CD4-positive, alpha-beta T cell treated with Interleukin-4 for 4 hours (primary cell): ENCODE data around the gene MAGI2.

Experiments
- DNase-seq: peaks from one replicate; pipeline ENCODE4 v3.0.0-alpha.2; 2020

Gene MAGI2

GRCh38 chr7:78688376-78688775, 765.1 kb downstream of the MAGI2 start:
- no peak for DNase-seq

DNA sequence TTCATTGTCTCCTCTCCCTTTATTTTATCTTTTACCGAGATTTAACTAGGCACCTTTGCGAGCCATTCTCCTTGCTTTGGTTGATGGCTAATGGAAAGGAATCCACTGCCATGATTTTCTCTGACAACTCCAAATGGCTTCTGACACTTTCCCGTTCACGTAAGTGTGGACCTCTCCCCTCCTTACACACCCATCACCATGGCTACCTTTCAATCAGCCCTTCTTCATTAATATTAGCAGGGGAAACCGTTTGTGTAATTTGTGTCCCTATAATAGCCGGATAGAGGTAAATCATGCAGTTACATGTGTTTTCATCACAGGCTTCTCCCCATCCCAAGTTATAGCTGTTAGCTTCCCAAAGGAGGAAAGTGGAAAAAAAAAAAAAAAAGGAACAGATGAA, 767.3 kb downstream of the MAGI2 start:
- no peak for DNase-seq

DNA sequence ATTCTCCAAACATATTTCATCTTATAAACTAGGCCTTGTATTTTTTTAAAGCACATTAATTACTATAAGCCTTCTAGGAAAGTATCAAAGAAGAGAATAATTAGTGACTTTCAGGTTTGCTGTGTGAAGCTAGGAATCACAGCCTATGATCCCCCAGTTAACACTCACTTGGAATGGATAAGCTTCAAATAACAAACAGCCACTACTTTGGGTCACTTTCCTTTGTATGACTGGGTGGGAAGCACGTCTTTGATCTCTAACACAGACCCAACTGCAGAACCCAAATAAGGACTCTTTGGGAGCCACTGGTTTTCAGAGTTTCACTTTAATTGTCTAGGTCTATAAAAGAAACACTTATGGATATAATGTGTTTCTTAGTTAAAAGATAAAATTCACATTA, 769.3 kb downstream of the MAGI2 start:
- DNase-seq: no peak

DNA sequence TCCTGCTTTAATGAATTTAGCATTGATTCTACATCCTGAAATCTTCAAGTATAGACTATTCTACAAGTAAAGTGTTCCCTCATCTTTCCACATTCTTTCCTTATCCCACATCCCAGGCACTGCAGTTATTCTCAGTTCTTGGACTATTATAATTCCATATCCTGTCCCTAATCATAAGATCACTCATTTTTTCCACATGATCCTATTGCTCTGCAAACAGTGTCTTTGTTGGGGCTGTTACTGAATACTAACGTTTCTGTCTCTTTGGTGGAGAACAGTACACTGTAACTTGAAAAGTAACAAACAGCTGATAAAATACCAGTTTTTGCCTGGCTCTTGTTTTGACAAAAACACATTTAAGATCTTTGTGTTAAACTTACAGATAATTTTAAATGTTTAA, 769.9 kb downstream of the MAGI2 start:
- DNase-seq: no peak

- no peak for DNase-seq
These were observed 774.2 kb downstream of the MAGI2 start for GRCh38 chr7:78679112-78679876.

DNA sequence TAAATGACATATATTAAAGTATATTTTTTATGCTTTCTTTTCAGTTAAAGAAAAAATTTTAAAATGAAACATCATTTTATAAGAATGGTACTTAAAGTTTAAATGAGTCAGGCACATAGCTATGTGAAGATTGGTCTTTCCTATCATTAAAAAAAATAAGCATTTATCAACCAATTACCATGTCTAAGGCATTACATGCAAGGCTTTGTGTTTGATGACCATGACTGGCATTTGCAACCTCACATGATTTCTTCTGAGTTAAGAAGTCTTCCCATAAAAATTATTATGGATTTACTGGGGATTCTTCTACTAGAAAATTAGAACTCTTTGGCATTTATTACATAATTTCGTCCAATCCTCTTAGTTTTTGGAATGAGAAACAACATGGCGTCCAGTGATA, 776.1 kb downstream of the MAGI2 start:
- no peak for DNase-seq

GRCh38 chr7:78675511-78675910, 778.0 kb downstream of the MAGI2 start:
- DNase-seq: no peak

DNA sequence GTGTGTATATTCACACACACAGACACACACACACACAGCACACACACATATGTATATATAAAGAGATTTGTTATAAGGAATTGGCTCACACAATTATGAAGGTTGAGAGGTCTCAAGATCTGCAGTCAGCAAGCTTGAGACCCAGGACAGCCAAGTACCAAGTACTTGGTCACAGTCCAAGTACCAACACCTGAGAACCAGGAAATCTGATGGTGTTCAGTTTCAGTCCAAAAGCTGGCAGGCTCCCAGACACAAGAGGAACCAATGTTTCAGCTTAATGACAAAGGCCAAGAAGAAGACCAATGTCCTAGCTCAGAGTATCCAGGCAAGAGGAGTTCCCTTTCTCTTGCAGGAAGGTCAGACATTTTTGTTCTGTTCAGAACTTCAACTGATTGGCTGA, 780.2 kb downstream of the MAGI2 start:
- DNase-seq: no peak

- no peak for DNase-seq
These were observed 790.5 kb downstream of the MAGI2 start for GRCh38 chr7:78662939-78663338.

DNA sequence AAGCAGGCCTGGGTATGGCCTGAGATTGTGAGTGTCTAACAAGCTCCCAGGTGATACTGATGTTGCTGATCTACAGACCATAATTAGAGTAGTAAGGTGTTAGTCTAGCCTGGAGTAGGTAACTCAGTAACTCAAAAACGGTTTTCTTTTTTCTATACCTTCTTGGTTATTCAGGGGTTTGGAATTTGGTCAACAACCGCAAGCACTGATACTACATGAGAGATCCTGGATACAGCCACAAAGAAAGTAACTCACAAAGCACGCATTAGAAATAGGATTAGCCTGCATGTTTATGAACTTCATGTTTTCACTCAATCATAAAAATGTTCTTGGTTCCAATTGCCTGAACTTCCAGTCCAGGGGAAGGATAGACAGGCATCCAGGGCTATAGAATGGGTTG, 803.5 kb downstream of the MAGI2 start:
- no peak for DNase-seq

DNA sequence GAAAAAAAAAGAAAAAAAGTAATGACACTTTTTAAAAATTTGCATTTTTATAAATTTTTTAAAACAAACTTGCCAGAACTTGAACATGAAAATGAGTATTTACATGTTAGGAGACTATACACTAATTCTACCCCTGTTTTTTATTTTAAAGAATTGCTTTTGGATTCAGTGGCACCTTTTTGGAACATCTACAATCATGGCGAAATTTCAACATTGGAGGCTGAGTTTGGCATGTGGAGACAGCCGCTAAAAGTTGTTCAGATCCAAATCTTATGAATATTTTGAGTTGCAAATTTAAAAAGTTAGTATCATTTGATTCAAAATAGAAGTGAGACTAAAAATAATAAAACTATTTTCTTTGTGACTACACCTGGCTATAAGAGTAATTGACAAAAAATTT, 804.2 kb downstream of the MAGI2 start:
- no peak for DNase-seq

DNA sequence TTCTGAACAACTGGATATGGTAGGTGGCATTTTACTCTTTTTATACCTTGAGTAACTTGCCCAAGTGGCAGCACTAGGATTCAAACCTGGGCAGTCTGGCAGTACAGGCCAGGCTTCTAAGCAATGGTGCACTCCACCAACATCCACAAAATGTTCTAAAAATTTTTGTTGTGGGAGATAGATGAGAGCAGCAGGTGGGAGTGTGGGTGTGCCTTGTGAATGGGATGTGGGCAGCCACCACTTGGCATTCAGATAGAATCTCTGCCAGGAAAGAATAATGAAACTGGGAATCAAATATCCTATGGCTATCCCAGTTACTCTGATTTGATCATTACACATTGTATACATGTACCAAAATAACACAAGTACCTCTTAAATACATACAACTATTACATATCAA, 810.7 kb downstream of the MAGI2 start:
- DNase-seq: no peak

GRCh38 chr7:78638364-78638763, 815.1 kb downstream of the MAGI2 start:
- no peak for DNase-seq

GRCh38 chr7:78636727-78637126, 816.7 kb downstream of the MAGI2 start:
- DNase-seq: no peak

DNA sequence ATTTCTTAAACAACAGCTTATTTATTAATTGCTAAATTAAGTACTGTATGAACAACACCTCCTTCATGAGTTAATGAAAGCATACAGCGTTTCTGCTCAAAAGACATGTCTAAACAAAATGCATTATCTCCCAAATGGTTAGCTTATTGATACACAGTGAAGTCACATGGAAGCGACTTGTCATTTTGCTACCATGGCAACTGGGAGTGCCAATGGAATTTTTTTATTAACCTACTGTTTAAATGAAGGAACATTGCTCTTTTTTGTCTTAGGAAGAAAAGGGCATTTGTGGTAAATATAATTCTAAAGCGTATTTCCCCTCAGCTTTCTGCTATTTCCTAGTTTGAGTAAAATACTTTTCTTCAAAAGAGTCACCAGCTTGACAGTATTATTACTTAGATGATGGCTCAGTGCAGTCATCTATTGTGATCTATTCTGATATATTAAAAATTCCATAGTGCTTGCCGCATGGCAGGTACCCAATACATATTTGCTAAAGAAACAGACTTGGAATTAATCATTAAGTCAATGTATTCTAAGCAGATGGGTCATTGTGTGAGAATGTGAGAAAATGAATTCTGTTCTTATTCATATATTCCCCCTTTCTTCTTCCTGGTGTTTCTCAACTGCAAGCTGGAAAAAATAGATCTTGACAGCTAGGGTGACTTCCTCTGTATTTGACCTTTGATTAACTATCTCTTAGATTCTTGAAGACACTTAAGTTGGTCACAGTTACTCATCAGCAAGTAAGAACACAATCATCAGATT, 818.3 kb downstream of the MAGI2 start:
- no peak for DNase-seq

GRCh38 chr7:78634093-78634492, 819.4 kb downstream of the MAGI2 start:
- DNase-seq: no peak

DNA sequence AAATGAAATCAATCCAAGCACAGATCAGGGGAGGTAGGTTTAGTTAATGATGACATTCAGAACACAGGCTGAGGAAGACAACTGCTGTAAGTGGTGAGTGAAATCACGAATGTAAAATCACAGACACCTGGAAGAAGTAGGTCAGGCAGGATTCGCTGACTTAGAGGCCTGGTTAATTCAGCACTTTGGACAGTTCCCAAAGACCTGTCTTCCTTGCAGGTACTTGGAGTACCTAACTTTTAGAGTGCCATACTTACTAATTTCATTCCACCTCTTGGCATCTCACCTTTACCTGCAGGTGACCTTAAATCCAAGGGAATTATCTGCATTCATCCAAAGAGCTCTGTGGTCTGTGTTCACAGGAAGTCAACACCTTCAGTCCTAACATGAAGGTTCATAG, 832.5 kb downstream of the MAGI2 start:
- DNase-seq: no peak

- DNase-seq: no peak
These were observed 836.9 kb downstream of the MAGI2 start for GRCh38 chr7:78616539-78616938.

GRCh38 chr7:78609281-78609680, 844.2 kb downstream of the MAGI2 start:
- DNase-seq: no peak

- no peak for DNase-seq
These were observed 846.4 kb downstream of the MAGI2 start for GRCh38 chr7:78607099-78607498.

GRCh38 chr7:78605119-78605518, 848.3 kb downstream of the MAGI2 start:
- DNase-seq: no peak

DNA sequence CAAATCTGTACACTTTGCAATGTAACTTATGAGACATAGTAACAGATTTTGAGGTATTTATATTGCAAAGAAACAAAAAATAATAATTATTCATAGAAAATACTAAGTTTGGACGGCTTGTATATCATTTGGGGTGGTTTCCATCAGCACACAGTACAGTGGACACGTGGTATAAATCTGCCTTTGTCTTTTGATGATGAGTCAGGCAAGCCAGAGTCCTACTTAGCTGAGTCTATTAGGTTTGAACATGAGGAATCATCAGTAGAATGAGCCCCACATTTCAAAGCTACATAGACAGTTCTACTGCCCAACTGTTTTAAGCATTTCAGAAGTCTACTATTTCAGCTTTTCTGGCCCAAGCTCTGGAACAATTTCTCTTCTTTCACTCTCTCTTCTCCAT, 851.7 kb downstream of the MAGI2 start:
- DNase-seq: no peak

DNA sequence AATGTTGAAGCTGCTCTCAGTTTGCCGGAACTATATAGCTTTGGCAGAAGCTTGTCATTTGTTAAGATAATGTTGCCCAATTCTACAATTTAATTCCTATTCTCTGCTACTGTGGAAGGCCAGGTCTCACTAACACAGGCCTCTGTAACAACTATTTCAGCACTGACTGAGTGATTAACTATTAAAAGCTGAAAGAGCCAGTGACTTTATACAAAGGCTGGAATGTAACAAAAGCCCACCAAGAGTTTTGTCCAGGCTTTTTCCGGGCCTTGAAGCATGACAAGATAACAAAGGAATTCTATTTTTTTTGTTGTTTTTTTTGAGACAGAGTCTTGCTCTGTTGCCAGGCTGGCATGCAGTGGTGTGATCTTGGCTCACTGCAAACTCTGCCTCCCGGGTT, 859.3 kb downstream of the MAGI2 start:
- no peak for DNase-seq

DNA sequence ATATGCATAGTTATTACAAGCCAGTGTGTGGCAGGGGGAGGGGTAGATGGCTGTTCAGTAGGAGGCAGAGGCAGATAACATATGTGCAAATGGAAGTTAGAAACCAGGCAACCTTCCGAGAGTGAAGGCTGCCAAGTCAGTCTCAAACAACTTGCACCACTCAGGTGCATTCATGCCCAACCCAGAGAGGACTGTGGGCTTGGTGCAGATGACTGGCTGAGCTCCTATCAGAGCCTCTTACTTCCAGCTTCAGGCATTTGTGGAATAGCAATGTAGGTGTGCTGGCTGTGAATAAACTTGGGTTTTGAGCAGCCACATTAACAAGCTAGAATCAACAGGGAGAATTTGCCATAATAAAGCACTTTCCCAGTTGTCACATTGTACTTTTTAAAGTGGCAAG, 865.1 kb downstream of the MAGI2 start:
- DNase-seq: no peak
